ENCODE measurements around the gene CMC4.
A peak's percentile ranks its signal among the peaks of the same experiment; 100 is the strongest.

The CMC4 gene, protein sequence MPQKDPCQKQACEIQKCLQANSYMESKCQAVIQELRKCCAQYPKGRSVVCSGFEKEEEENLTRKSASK

DNA sequence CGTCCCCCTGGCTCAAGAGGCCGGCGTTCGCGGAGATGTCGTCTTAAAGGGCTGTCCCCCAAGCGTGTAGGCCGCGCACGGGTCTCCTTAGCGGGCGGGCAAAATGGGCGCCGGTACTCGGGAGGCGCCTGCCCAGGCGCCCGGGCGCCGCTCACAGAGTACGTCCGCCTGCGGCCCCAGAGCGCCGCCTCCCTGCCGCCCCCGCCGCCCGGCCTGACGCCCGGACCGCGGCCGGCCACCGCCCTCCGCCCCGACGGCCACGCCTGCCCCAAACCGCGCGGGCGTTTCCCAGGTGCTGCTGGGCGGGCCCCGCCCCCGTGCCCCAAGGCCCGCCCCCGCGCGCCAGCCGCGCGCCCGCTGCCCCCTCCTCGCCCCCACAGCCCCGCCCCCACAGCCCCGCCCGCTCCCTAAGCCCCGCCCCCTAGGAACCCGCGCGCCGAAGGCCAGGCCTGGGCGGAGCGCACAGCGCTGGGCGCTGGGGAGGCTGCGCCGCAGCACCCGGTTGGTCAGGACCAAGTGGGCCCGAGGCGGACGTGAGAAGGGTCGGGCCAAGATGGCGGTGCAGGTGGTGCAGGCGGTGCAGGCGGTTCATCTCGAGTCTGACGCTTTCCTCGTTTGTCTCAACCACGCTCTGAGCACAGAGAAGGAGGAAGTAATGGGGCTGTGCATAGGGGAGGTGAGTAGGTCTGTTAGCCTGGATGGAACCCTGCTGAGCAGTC lies at the start of gene CMC4, which contains the start of the genes BRCC3 and MTCP1:
CMC4 (minus strand) TSS at position 162 of the 719 bp plus-strand sequence. CDS start 7,113 bp downstream, outside the sequence.
BRCC3 (plus strand) TSS at position 534 of the 719 bp plus-strand sequence; CDS start at position 554, 20 bp downstream.
MTCP1 (minus strand) TSS at position 162 of the 719 bp plus-strand sequence. CDS start 5,126 bp downstream, outside the sequence.
- DNase-seq = peak in 55 of 56 donors; percentile 13 to 81 (median 62)

DNA sequence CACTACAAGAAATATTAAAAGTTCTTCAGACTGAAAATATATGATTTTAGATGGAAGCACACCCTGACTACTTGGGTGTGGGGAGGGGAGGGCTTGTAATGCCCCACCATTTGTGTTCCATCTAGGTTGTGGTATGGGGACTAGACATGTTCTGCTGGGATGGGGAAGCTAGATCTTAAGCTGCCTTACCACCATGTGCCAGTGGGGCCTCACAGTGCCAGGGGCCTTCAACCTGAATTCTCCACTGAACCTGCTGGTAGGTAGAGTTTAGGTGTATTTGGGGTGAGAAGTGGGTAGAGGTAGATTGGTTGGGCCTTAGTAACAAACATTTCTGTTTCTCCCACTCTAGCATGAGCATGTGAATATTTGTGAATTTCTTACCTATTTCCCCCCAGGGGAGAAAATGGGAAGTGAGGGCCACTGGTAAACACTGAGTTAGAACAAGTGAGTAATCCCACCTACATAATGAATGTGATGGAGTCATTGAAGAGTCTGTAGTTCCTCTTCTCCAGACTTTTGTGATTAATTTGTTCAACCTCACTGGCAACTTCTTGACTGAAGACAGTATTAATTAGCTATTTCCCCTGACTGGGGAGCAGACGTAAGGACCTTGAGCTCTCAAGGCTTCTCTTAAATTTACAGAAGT lies 44.4 kb upstream of the CMC4 start:
- no peak for DNase-seq

DNA sequence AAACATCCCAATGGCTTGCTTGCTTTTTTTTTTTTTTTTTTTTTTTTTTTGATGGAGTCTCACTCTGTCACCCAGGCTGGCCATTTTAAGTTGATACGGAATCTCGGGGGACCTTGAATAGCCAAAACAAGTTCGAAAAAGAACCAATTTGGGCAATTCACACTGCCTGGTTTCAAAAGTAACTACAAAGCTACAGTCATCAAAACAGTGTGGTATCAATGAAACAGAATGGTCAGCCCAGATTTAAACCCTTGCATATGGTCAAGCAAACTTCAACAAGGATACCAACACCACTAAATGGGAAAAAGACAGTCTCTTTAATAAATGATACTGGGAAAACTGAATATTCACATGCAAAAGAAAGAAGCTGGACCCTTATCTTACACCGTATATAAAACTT lies 42.2 kb upstream of the CMC4 start:
- DNase-seq = no peak

DNA sequence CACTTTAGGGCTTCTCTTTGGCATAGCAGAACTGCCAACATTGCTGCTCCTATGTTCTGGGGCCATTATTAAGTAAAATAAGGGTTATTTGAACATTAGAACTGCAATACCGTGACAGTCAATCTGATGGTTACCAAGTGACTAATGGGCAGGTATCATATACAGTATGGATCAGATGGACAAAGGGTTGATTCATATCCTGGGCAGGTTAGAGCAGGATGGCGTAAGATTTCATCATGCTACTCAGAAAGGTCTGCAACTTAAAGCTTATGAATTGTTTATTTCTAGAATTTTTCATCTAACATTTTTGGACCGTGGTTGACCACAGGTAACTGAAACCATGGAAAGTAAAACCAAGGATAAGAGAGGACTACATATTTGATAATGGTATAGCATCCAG lies 41.2 kb upstream of the CMC4 start:
- DNase-seq = no peak

DNA sequence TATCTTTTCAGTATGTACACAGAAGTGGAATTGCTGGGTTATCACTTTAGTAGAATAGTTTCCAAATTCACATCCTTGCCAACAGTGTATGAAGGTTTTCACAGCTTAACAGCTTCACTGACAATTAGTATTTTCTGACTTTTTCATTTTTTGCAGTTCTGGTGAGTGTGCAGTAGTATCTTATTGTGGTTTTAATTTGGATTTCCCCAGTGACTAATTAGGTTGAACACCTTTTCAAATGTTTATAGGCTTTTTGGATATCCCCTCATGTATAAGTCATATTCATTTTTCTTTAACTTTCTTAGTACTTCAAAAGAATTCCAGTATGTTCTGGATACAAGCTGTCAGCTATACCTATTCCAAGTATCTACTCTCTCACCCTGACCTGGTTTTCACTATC lies 37.5 kb upstream of the CMC4 start:
- DNase-seq = no peak

DNA sequence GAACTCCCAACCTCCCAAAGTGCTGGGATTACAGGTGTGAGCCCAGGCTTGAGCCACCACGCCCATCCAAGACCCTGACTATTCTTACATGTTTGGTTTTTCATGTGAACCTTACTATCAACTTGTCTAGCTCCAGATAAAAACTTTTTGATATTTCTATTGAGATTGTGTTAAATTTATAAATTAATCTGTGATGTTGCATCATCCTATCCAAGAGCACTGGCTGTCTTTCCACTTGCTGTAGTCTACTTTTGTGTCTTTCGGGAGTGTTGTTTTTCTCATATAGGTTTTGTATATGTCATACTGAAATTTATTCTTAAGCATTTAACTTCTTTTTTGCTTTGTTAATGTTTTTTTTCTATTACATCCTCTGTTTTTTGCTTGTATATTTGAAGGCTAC lies 35.0 kb upstream of the CMC4 start:
- DNase-seq = no peak

DNA sequence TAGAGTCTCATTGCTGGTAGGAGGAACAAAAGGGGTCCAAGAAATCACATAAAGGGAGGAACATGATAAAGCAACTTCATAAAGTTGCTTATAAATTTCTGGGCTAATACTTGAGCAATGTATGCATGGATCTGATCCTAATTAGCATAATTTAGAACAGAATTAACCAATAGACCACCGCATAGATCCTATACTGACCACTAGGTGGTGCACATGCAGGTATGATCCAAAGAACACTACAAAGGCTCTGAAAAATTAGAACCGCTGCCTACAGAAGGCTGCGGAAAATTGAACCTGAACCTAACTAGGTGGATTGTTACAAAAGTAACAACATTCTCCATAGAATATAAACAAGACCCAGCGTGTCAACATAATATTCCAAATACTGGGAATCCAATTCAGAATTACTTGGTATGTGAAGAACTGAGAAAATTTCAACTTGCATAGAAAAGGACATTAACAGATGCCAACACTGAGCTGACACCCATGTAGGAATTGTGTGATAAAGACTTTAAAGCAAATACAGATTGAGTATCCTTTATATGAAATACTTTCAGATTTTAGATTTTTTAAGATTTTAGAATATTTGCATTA lies 23.6 kb upstream of the CMC4 start:
- DNase-seq = no peak

DNA sequence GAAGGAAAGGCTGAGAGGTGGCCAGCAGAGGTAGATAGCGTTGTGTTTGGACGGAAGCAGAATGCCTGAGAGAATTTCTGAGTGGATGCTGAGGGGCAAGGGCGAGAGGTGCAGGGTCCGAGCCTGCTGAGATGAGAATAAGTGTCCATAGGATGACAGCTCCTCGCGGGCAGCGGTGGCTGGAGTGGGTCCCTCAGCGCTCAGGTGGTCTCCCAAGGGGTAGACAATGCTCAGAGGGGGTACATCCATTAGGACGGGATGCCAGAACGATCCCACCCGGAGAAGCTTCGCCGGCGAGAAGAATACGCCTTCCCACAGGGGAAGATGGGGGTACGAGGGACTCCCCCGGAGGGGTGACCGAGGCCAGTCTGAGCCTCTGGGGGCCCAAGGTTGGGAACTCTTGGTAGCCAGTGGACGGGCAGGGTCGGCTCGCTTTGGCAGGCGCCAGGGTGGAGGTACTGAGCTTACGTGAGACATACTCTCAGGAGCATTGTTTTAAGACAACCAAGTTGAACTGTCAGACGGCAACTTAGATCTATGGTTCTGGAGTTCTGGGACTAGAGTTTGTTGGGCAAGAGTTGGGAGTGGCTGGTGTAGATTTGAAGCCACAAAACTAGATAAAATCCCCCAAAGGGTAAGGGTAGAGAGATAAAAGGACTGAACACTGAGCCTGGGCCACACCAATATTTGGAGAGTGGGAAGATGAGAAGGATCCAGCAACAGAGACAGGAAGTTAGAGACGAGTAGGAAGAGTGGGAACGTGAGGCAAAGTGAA lies 16.2 kb upstream of the CMC4 start:
- DNase-seq = no peak

DNA sequence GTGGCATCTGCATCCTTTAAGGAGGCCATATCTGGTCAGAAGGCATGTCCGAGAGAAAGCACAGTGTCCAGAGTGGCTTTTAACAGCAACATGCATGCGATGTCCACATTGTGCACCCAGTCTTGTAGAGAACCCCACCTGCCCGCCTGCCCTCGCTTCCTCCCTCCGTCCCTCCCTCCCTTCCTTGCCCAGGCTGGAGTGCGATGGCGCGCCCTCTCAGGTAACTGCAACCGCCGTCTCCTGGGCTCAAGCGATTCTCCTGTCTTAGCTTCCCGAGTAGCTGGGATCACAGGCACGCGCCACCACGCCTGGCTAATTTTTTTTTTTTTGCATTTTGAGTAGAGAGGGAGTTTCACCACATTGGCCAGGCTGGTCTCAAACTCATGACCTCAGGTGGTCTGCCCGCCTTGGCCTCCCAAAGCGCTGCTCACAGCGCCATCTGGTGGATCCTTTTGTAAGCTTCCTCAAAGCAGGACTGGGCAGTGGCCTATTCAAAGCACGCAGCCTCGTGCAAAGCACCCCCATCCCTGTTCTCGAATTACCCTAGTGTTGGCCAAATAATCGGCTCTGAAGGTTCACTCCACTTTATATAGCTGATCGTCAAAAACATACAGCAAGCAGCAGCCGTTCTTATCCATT lies 15.4 kb upstream of the CMC4 start:
- peak in 1 of 56 donors; percentile 4 for DNase-seq

DNA sequence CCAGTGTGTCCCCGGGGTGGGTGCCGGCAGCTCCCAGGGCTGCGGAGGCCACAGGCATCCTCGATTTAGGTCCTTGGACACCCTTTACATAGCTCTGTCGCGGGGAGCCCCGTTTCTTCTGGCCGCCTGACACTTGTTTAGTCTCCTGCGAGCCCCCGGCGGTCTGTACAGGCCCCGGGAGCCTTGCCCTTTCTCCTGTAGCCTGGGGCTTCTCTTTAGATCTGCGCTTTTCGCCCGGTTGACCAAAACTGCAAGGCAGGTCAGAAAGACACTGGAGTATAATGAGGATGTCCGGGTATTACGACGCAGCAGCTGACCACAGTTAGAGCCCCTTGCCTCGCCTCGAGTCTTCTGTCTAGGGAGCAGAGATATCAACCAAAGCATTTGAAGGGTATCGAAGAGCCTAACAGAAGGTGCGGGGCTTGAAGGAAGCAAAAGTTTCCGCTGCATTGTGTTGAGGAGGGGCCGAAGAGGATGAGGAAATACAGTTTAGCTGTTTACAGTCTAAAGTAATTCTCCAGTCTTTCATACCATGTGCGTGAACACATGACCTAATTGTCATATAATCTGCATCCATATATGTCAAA lies 851 bp upstream of the CMC4 start:
- peak in 4 of 56 donors; percentile 29 to 52 (median 35) for DNase-seq

DNA sequence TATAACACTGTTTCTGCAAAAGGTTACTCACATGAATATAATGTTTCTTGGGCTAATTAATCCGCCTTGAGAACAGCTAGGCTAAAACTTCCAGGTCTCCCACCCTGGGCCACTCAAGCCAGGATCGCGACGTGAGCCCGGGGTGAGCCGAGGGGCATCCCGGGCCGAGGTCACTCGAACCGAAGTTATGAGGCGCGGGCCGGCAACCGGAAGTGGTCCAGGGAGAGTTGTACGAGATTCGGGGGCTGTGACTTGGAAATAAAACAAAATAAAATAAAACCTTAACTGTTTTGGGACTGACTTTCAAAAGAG lies 317 bp downstream of the CMC4 start:
- peak in 1 of 56 donors; percentile 16 for DNase-seq

DNA sequence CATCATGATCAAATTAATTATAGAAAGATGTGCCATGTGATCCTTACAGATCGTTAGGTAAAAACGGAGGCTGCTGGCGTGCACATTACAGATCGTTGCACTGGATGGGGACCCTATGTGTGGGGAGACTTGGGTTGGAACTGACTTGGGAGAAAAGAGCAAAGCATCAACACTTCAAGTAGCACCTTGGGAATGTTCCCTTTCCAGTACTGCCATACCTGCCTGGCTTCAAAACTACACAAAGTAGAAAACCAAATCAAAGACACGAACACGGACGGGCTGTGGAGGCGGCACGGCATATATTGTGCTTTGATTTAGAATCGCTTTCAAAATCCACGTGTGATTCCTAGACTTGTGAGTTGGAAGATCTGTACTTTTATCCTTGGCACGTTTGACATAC lies 898 bp downstream of the CMC4 start:
- DNase-seq = no peak

DNA sequence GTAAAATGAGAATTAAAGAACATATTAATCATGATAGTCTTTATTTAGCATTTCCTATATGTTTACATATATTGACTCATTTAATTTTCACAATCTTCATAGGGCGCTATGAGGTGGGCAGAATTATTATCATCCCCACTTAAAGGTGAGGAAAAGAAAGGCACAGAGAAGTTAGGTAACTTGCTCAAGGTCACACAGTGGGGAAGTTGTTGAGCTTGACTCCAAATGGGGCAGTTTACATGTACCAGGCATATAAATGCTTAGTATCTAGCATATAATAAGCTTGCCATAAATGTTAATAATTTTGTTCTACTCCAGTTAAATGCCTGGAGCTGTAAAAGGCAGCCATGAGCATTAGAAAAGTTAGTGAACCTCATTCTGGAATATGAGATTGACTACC lies 1.5 kb downstream of the CMC4 start:
- DNase-seq = no peak

DNA sequence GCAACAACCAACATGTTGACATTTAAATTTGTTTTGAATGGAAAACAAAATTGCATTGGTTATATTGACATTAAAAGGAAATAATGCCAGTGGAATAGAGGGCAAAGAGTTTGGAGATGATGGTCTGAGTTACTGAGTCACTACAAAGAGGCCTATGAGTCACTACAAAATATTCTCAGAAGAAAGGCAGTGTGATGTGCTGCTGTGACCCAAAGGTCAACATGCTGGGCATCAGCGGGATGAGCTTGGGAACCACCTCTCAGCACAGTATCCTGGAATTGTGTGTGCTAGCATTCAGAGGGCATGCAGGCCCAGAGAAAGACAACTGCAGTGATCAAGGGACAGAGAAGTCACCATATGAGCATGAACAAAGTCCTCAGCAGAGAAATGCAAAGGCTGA lies 2.8 kb downstream of the CMC4 start:
- no peak for DNase-seq

DNA sequence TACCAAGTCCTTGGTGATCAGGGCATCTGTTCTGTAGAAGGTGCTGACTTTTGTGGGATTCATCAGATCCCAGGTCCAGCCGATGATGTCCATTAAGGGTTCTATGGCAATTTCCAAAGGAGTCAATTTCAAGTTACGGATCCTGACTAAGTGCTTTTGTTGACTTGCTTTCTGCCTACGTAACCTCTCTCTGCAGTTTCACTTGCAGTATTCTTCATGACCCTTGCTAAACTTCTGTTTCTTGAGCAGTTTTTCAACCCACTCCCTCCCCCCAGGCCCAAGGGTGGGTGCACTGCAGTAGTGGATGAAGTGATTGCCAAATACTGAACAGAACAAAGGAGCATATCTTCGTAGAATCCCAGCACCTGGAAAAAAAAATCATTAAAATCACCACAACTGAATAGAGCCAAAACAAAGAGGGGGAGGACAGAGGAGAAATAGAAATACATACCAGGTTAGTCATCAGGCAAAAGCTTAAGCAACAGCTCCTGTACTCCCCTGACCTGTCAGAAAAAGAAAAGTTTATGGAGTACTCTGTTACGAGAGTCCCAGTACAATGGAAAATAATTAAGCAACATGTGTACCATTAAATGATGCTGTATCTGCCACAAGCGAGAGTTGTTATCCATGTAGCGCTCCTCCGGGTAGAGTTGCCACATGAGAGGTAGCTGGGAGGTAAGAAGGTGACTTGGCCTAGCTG lies 5.8 kb downstream of the CMC4 start:
- no peak for DNase-seq

DNA sequence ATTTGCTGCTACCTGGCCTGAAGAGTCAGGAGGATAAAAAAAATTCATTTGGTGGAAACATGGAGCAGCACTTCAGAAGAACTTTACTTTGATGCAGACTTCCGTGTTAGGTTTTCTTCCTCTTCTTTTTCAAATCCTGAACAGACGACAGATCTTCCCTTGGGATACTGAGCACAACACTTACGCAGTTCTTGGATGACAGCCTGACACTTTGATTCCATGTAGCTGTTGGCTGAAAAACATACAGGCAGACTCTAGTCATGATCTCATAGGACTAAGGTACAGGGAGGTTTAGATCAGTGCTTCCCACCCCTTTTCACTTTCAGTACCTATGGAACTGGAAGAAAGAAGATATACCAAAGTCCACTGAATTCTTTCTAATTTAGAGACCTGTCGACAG lies 9.2 kb downstream of the CMC4 start:
- no peak for DNase-seq

DNA sequence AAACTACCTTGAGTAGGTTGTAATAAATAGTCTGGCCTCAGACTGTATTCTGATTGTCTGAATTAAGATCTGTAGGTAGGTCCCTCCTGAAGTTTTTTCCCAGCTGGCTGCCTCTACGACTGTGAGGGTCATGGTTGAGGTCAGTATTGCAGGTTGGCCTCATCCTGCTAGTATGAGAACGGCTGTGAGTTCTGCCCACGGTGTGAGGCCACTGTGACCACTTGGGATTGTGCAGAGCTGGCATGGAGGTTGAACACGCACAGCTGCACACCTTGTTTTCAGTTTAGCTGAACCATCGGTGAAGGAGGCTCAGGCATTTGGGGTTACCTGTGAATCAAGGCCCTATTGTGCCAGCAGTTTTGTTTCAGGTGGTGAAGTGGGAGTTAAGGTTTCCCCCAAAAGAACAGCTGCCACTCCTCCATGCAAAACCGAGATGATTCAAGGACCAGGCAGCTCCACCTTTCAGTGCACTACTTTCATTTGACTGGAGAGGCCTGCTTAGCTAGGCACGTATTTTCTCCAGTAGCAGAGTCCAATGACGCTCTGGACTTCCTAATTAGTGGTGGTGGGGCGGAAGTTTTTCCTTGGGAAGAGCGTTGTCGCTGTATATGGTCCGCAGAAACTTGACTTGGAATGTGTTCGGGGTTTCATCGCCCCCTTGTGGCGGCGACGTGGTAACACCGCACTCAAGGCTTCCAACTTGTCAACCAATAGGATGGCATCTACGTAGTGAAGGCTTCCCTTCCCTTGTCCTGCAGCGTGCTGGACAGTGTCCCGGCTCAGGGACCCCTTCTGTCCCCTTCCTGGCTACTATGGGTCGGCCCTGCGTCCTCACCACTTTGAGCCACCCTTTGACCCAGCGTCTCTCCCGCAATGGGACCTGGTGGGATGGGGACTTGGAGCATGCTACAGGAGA lies 13.8 kb downstream of the CMC4 start:
- DNase-seq = peak in 43 of 56 donors; percentile 1 to 74 (median 15)

DNA sequence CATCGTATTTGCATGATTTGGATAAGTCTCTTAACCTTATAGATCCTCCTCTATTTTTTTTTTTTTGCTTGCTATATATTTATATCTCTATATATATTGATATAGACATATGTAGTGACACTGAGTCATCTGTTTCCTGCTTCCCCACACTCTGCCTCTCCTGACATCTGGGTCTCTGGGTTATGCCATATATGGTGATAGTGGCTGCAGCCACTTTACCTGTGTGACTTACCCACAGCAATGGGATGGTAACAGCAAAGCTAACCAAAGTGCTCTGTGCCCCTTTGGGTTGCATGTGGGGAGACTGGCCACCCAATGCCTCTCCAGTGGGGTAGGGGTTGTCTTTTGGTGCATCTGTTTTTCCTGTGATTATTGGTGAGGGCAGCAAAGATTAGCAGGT lies 14.5 kb downstream of the CMC4 start:
- no peak for DNase-seq

DNA sequence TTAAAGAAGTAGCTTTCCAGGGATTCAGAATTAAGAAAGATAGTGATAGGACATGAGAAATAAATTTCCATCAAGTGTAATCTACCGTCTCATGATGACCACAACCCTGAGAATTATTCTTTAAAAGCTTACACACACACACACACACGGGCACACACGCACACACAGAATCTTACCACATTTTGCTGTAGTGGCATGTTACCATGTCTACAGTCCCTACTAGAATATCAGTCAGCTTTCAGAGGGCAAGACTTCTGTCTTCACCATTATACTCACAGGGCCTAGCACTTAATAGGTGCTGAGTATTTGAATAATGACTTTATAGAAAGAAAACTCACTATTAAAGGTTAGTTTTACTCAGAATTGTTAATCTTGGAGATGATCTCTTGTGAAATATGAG lies 15.4 kb downstream of the CMC4 start:
- no peak for DNase-seq

Measured in amygdala (tissue), 56 donors.